CD4-positive, alpha-beta T cell treated with Interleukin-2 at 100 ng/mL for 4 hours (primary cell): ENCODE data around the gene MAP2K5.

Experiments used
- DNase-seq: peaks from one replicate; pipeline ENCODE4 v3.0.0-alpha.2; 2020; ENCODE audit warnings: low spot score

Gene MAP2K5

GRCh38 chr15:67838789-67839332, 296.4 kb downstream of the MAP2K5 start:
- no peak for DNase-seq

GRCh38 chr15:67839499-67839928, 297.0 kb downstream of the MAP2K5 start:
- DNase-seq, result no peak

GRCh38 chr15:67839929-67840748, 297.6 kb downstream of the MAP2K5 start, which contains the start of gene RNU6-1:
RNU6-1 (minus strand) TSS chr15:67840045.
- DNase-seq, result peak; percentile 96

- no peak for DNase-seq
These were observed 298.4 kb downstream of the MAP2K5 start for GRCh38 chr15:67840749-67841512.

GRCh38 chr15:67841513-67841762, 298.9 kb downstream of the MAP2K5 start:
- no peak for DNase-seq

- DNase-seq, result no peak
These were observed 300.6 kb downstream of the MAP2K5 start for GRCh38 chr15:67843092-67843501.

- DNase-seq, result no peak
These were observed 301.3 kb downstream of the MAP2K5 start for GRCh38 chr15:67843571-67844387.

- no peak for DNase-seq
These were observed 303.5 kb downstream of the MAP2K5 start for GRCh38 chr15:67845974-67846373.

- DNase-seq, result no peak
These were observed 307.0 kb downstream of the MAP2K5 start for GRCh38 chr15:67849538-67849937.

GRCh38 chr15:67850336-67850735, 307.8 kb downstream of the MAP2K5 start:
- no peak for DNase-seq

- no peak for DNase-seq
These were observed 308.6 kb downstream of the MAP2K5 start for GRCh38 chr15:67850994-67851571.

GRCh38 chr15:67852418-67852817, 309.9 kb downstream of the MAP2K5 start:
- no peak for DNase-seq

GRCh38 chr15:67853454-67853853, 311.0 kb downstream of the MAP2K5 start:
- DNase-seq, result no peak

- no peak for DNase-seq
These were observed 311.9 kb downstream of the MAP2K5 start for GRCh38 chr15:67854358-67854757.

- no peak for DNase-seq
These were observed 313.3 kb downstream of the MAP2K5 start for GRCh38 chr15:67855842-67856241.
